Kidney epithelial cell (primary cell): Measurements from ENCODE around the gene SORL1. TPM values are rescaled to one million over a fixed set of nuclear protein-coding genes. Genes with fewer than 3 reads are reported as not detected.

Experiments
- DNase-seq: peaks from one replicate; pipeline ENCODE4 v3.0.0-alpha.2; 2010; ENCODE audit warnings: low read depth
- H3K27me3 ChIP-seq: 2 replicates; pipeline ENCODE4 v1.6.0; 2011; ENCODE audit warnings: low read length; ENCODE audit not compliant: control insufficient read depth, insufficient read depth
- H3K36me3 ChIP-seq: 2 replicates; pipeline ENCODE4 v1.5.1; 2011; ENCODE audit warnings: low read length; ENCODE audit not compliant: control insufficient read depth, insufficient read depth
- H3K4me3 ChIP-seq: 2 replicates; pipeline ENCODE4 v1.5.1; 2011; ENCODE audit warnings: low read depth, mild to moderate bottlenecking, control low read depth, low read length
- total RNA-seq: library from RNA; depleted of rRNA; stranded (reverse); fragments of >200 nt; gene quantifications from 2 replicates; pipeline ENCODE4 v1.2.3, GENCODE V29; 2015
- TF ChIP-seq, protein P1 (sequence below): IDR thresholded peaks from 2 replicates; pipeline ENCODE4 v1.5.1; 2011; ENCODE audit warnings: mild to moderate bottlenecking, moderate library complexity, low read length, control low read depth, inconsistent platforms; ENCODE audit not compliant: insufficient read depth, poor library complexity, severe bottlenecking

Gene SORL1
- total RNA-seq, 1 donor from 2014 or later: 4.1 TPM

DNA sequence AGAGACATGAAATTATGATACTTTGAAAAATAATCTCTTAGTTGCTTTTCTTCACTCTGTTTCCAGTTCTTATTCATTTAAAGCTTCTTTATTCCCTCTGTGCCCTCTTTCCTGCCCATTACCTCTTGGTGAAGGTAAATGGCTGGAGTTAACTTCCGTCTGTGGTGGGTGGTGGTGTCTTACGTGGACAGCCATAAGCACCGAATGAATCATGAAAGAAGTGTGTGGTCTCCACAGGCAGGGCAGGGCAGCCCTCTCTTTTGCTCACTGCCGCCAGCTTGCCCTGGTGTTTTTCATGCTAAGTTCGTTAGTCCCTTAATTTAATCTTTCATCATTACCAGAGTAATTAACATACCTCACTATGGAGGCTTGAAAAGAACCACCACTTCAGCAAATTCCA is 99.3 kb downstream of the SORL1 start:
- DNase-seq: no peak
- TF ChIP-seq, protein P1, sequence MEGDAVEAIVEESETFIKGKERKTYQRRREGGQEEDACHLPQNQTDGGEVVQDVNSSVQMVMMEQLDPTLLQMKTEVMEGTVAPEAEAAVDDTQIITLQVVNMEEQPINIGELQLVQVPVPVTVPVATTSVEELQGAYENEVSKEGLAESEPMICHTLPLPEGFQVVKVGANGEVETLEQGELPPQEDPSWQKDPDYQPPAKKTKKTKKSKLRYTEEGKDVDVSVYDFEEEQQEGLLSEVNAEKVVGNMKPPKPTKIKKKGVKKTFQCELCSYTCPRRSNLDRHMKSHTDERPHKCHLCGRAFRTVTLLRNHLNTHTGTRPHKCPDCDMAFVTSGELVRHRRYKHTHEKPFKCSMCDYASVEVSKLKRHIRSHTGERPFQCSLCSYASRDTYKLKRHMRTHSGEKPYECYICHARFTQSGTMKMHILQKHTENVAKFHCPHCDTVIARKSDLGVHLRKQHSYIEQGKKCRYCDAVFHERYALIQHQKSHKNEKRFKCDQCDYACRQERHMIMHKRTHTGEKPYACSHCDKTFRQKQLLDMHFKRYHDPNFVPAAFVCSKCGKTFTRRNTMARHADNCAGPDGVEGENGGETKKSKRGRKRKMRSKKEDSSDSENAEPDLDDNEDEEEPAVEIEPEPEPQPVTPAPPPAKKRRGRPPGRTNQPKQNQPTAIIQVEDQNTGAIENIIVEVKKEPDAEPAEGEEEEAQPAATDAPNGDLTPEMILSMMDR: no peak
- H3K4me3 ChIP-seq: no peak overlapping the region
- no peaks in the 10 kb centered on the region for H3K36me3 ChIP-seq
- no peaks in the 10 kb centered on the region for H3K27me3 ChIP-seq

DNA sequence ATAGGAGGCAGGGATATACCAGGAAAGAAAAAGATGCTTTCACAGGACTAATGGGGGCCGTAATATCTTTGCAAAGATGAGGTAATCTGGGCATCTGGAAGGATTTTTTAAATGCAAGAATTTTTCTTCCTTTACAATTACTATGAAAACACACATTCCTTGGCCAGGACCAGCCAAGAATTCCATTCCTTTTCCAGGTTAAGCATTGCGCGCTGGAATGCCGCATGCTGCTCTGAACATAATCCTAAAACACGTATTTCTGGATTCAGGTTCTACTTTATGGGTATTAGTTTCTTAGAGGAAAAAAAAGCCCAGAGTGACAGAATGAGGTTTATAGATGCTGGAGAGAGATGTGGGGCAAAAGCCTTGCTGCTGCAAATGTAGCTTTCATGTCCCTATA is 100.0 kb downstream of the SORL1 start:
- Histone ChIP-seq H3K36me3 (no peaks in the 10 kb centered on the region), H3K27me3 (no peaks in the 10 kb centered on the region), H3K4me3 (no peak overlapping the region)
- DNase-seq: no peak
- TF ChIP-seq, protein P1: no peak

DNA sequence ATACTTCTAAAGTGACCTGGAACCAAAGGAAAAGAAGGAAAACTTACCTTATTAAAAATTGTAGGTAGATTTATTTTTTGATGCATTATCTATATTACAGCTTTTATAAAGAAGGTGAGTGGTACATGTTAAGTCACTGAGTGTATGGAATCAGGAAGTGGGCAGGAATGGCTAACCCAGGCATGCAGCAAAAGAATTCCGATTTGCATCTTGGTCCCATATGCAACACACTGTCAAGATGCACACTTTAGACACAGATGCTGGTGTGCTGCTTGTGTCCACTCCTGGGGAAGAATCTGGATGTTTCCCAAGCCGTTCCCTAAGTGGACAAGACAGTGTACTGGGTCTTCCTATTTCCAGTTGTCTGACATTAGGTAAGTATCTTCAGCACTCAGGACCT is 100.5 kb downstream of the SORL1 start:
- Histone ChIP-seq H3K27me3 (no peaks in the 10 kb centered on the region), H3K4me3 (no peak overlapping the region), H3K36me3 (no peaks in the 10 kb centered on the region)
- DNase-seq: no peak
- TF ChIP-seq, protein P1: no peak

DNA sequence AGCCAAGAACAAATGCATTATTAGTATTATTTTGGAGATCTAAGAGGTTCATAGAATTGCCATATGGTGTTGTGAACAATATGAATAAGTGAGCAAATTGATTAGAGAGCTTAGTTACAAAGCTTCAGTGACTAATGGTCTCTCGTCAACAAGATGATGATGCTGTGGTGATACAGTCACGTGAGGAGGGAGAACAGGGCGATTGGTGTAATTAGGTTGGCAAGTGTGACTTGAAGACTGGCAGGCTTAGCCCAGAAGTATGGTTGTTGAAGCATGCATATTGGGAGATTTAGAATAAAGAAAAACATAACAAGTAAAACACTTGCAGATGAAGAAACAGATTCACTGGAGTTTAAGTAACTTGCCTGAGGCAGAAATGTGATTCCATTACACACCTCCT is 101.3 kb downstream of the SORL1 start:
- TF ChIP-seq, protein P1: no peak
- no peak for DNase-seq
- Histone ChIP-seq H3K36me3 (no peaks in the 10 kb centered on the region), H3K27me3 (no peaks in the 10 kb centered on the region), H3K4me3 (no peak overlapping the region)

DNA sequence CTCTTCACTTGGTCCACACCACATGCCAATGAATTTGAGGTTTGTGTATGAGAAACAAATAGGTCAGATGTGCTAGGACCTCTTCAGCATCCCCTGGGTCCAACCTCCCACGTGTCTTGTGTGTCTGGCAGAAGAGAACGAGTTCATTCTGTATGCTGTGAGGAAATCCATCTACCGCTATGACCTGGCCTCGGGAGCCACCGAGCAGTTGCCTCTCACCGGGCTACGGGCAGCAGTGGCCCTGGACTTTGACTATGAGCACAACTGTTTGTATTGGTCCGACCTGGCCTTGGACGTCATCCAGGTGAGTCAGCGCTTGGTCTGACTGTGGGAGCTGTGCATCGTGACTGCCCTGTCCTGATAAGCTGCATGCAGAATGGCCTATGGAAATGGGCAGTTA is 101.7 kb downstream of the SORL1 start:
- DNase-seq: no peak

DNA sequence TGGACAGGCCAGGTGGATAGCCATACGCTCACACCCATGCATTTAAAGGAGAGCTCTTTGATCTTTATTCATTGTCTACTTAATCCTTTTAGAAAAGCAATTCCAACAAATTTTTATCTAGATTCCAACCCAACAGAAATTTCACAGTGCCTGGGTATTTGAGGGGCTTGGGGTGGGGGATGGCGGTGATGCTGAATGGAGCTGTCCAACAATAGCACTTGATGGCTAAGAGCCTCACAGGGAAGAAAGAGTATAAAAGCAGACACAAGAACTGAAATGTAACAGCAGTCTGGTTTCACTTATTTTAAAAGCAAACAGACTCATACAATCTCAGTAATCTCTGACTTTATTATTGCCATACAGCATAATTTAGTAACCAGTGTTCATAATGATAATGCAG is 102.4 kb downstream of the SORL1 start:
- H3K27me3 ChIP-seq: no peaks in the 10 kb centered on the region
- TF ChIP-seq, protein P1: no peak
- DNase-seq: no peak

More for the DNA sequence above, 101.7 kb downstream of the SORL1 start:
- no peaks in the 10 kb centered on the region for H3K27me3 ChIP-seq
- H3K4me3 ChIP-seq: no peak overlapping the region
- TF ChIP-seq, protein P1: no peak
- H3K36me3 ChIP-seq: no peaks in the 10 kb centered on the region

More for the DNA sequence above, 102.4 kb downstream of the SORL1 start:
- Histone ChIP-seq H3K4me3 (no peak overlapping the region), H3K36me3 (no peaks in the 10 kb centered on the region)
